Measurements from ENCODE around the gene PRKCZ. TPM values are rescaled to one million over a fixed set of nuclear protein-coding genes. Genes with fewer than 3 reads are reported as not detected.

The PRKCZ gene
- total RNA-seq, 1 donor: 1.6 TPM

GRCh38 chr1:2175681-2176454, 125.7 kb downstream of the PRKCZ start:
- no peak for TF ChIP-seq CTCF (IDR thresholded peaks at IDR 0.05; ENCODE audit: insufficient read depth, low read length)
- no peak for DNase-seq (ENCODE audit: low read depth)
- H3K4me3 ChIP-seq (ENCODE audit: low read depth, low read length): no peak overlapping the region

GRCh38 chr1:2176615-2177014, 126.4 kb downstream of the PRKCZ start:
- TF ChIP-seq CTCF (IDR thresholded peaks at IDR 0.05; ENCODE audit: insufficient read depth, low read length): no peak
- no peak for DNase-seq (ENCODE audit: low read depth)
- H3K4me3 ChIP-seq (ENCODE audit: low read depth, low read length): no peak overlapping the region

GRCh38 chr1:2177541-2177940, 127.3 kb downstream of the PRKCZ start:
- no peak for DNase-seq (ENCODE audit: low read depth)
- H3K4me3 ChIP-seq (ENCODE audit: low read depth, low read length): no peak overlapping the region
- no peak for TF ChIP-seq CTCF (IDR thresholded peaks at IDR 0.05; ENCODE audit: insufficient read depth, low read length)

- DNase-seq (ENCODE audit: low read depth): no peak
- TF ChIP-seq CTCF (IDR thresholded peaks at IDR 0.05; ENCODE audit: insufficient read depth, low read length): no peak
- H3K4me3 ChIP-seq (ENCODE audit: low read depth, low read length): no peak overlapping the region
Measured at GRCh38 chr1:2177946-2178538, 127.8 kb downstream of the PRKCZ start.

- no peak for DNase-seq (ENCODE audit: low read depth)
- H3K4me3 ChIP-seq (ENCODE audit: low read depth, low read length): no peak overlapping the region
- TF ChIP-seq CTCF (IDR thresholded peaks at IDR 0.05; ENCODE audit: insufficient read depth, low read length): no peak
Measured at GRCh38 chr1:2178875-2179274, 128.7 kb downstream of the PRKCZ start.

- no peak for DNase-seq (ENCODE audit: low read depth)
- H3K4me3 ChIP-seq (ENCODE audit: low read depth, low read length): no peak overlapping the region
- no peak for TF ChIP-seq CTCF (IDR thresholded peaks at IDR 0.05; ENCODE audit: insufficient read depth, low read length)
Measured at GRCh38 chr1:2179283-2180013, 129.2 kb downstream of the PRKCZ start.
